ENCODE data around the gene EXTL2. TPM values are rescaled to one million over a fixed set of nuclear protein-coding genes. Genes with fewer than 3 reads are reported as not detected.

Gene EXTL2
- total RNA-seq, 1 experiment from 2014 or later: 9.8 TPM

- no peak overlapping the region for H3K4me3 ChIP-seq (ENCODE audit: low read depth in 2 of 2, low read length in 2 of 2)
- in situ Hi-C loops (cut with HindIII; ENCODE audit: low pct_unique_long_range_greater_than_20kb, low sequenced_read_pairs): no loop called here
- H3K27ac ChIP-seq (ENCODE audit: low read length): no peak overlapping the region
- TF ChIP-seq CTCF (IDR thresholded peaks at IDR 0.05) (peak; percentile 12; the same call in 1 of the 2 replicates), POLR2AphosphoS5 (IDR thresholded peaks at IDR 0.05; ENCODE audit: low read depth, low read length) (no peak), REST (IDR thresholded peaks at IDR 0.05; ENCODE audit: insufficient read depth in 1 of 2, low read depth in 2 of 2, low read length in 1 of 2) (no peak), SIN3A (IDR thresholded peaks at IDR 0.05; ENCODE audit: borderline replicate concordance, insufficient read depth, low read depth, low read length) (no peak), TCF7L2 (IDR thresholded peaks at IDR 0.05; ENCODE audit: low read depth, low read length) (no peak)
- CTCF ChIA-PET: no interaction called here
- no peaks in the 10 kb centered on the region for H3K27me3 ChIP-seq (ENCODE audit: control insufficient read depth, insufficient read depth, low read length)
- intact Hi-C loops (cut with micrococcal nuclease; ENCODE audit: unreplicated experiment): no loop called here
- DNase-seq (ENCODE audit: low read depth, low spot score): no peak
- peak; percentile 73; the same call in 1 of the 2 replicates for ATAC-seq
- no peaks in the 10 kb centered on the region for H3K36me3 ChIP-seq (ENCODE audit: control insufficient read depth, insufficient read depth, low read length)
- no TSS peak for BruUV-seq (replicated peaks)
- POLR2A ChIA-PET: no interaction called here
- no peaks in the 10 kb centered on the region for H3K9me3 ChIP-seq (ENCODE audit: control insufficient read depth, insufficient read depth, low read depth, low read length)
- no peaks in the 10 kb centered on the region for H3K4me1 ChIP-seq (ENCODE audit: control insufficient read depth, insufficient read depth, low read length)
Observed at GRCh38 chr1:100883963-100884362, 10.7 kb downstream of the EXTL2 start.

GRCh38 chr1:100882698-100883097 lies 11.9 kb downstream of the EXTL2 start:
- intact Hi-C loops (cut with micrococcal nuclease; ENCODE audit: unreplicated experiment) (no loop called here), in situ Hi-C loops (cut with HindIII; ENCODE audit: low pct_unique_long_range_greater_than_20kb, low sequenced_read_pairs) (no loop called here)
- ATAC-seq: no peak
- ChIA-PET POLR2A (no interaction called here), CTCF (no interaction called here)
- no peaks in the 10 kb centered on the region for H3K36me3 ChIP-seq (ENCODE audit: control insufficient read depth, insufficient read depth, low read length)
- no peak for TF ChIP-seq SIN3A (IDR thresholded peaks at IDR 0.05; ENCODE audit: borderline replicate concordance, insufficient read depth, low read depth, low read length)
- TF ChIP-seq TCF7L2 (IDR thresholded peaks at IDR 0.05; ENCODE audit: low read depth, low read length): no peak
- no peak for TF ChIP-seq REST (IDR thresholded peaks at IDR 0.05; ENCODE audit: insufficient read depth in 1 of 2, low read depth in 2 of 2, low read length in 1 of 2)
- TF ChIP-seq POLR2AphosphoS5 (IDR thresholded peaks at IDR 0.05; ENCODE audit: low read depth, low read length): no peak
- no peak for TF ChIP-seq CTCF (IDR thresholded peaks at IDR 0.05)
- H3K27me3 ChIP-seq (ENCODE audit: control insufficient read depth, insufficient read depth, low read length): no peaks in the 10 kb centered on the region
- H3K27ac ChIP-seq (ENCODE audit: low read length): no peak overlapping the region
- no TSS peak for BruUV-seq (replicated peaks)
- no peak for DNase-seq (ENCODE audit: low read depth, low spot score)
- H3K4me1 ChIP-seq (ENCODE audit: control insufficient read depth, insufficient read depth, low read length): no peaks in the 10 kb centered on the region
- no peak overlapping the region for H3K4me3 ChIP-seq (ENCODE audit: low read depth in 2 of 2, low read length in 2 of 2)
- no peaks in the 10 kb centered on the region for H3K9me3 ChIP-seq (ENCODE audit: control insufficient read depth, insufficient read depth, low read depth, low read length)

All from Panc1 (cell line).